Esophagus muscularis mucosa (tissue), 4 donors: ENCODE results near the gene BRMS1.

ENCODE experiments used
- CTCF ChIP-seq, 3 experiments: fragments of 200-600 bp in 2 of 3; fragments of 450-650 bp in 1 of 3; sonication (generic) in 2 of 3; IDR thresholded peaks; one replicate each; pipeline ENCODE4 v1.5.1; 2017 to 2019; ENCODE audit warnings: antibody characterized with exemption in 3 of 3, mild to moderate bottlenecking in 2 of 3, moderate library complexity in 1 of 3
- EP300 ChIP-seq: sonication (generic); formaldehyde crosslinking; IDR thresholded peaks from one replicate; pipeline ENCODE4 v1.6.1; 2017; ENCODE audit warnings: antibody characterized with exemption
- POLR2A ChIP-seq: fragments of 450-650 bp; IDR thresholded peaks from one replicate; pipeline ENCODE4 v1.6.1; 2017; ENCODE audit warnings: antibody characterized with exemption, moderate library complexity, mild to moderate bottlenecking, low read depth
- POLR2AphosphoS5 ChIP-seq, 2 donors: sonication (generic); formaldehyde crosslinking; IDR thresholded peaks; one replicate each; pipeline ENCODE4 v1.6.1; 2017; ENCODE audit warnings: antibody characterized with exemption in 2 of 2

- no peak for TF ChIP-seq CTCF (IDR thresholded peaks at IDR 0.05)
- no peak for TF ChIP-seq POLR2A
- TF ChIP-seq POLR2AphosphoS5 (IDR thresholded peaks at IDR 0.05) = no peak
- TF ChIP-seq EP300 = no peak
These were observed 9.2 kb downstream of the BRMS1 start for GRCh38 chr11:66335531-66336233.
